OCI-LY7 (cell line): ENCODE measurements around the gene AGBL1. TPM values are rescaled to one million over a fixed set of nuclear protein-coding genes. Genes with fewer than 3 reads are reported as not detected.

Source experiments
- BruUV-seq: library from RNA; stranded (reverse); fragments of 400-500 nt; replicated peaks from 2 replicates; lab custom pipeline; 2021; lab: Mats Ljungman, UMichigan
- CTCF ChIA-PET: fragments of 300-600 bp; sonication (Branson Sonifier 250); formaldehyde crosslinking; loops from one replicate; lab custom pipeline; 2022; ENCODE audit warnings: antibody characterized with exemption; ENCODE audit not compliant: unreplicated experiment; lab: Charles Lee
- POLR2A ChIA-PET: fragments of 300-600 bp; sonication (Branson Sonifier 250); formaldehyde crosslinking; loops from one replicate; lab custom pipeline; 2022; ENCODE audit warnings: antibody characterized with exemption; lab: Charles Lee
- DNase-seq: peaks from one replicate; pipeline ENCODE4 v3.0.0-alpha.2; 2015; ENCODE audit warnings: low spot score
- H2AFZ ChIP-seq: fragments of 200-600 bp; sonication (generic), shearing (Covaris generic); 2 replicates; pipeline ENCODE4 v1.6.1; 2014; ENCODE audit warnings: mild to moderate bottlenecking, antibody characterized with exemption, low read length, moderate library complexity
- H3K27ac ChIP-seq: fragments of 200-600 bp; sonication (generic); 2 replicates; pipeline ENCODE4 v1.5.1; 2014; ENCODE audit warnings: mixed run types, low read depth, mild to moderate bottlenecking, moderate library complexity, low read length, inconsistent platforms; ENCODE audit not compliant: poor library complexity, severe bottlenecking
- H3K36me3 ChIP-seq: fragments of 200-600 bp; sonication (generic); 2 replicates; pipeline ENCODE4 v1.6.1; 2014; ENCODE audit warnings: mild to moderate bottlenecking, antibody characterized with exemption, low read length, moderate library complexity, mixed read lengths; ENCODE audit not compliant: insufficient read depth
- H3K4me1 ChIP-seq: fragments of 200-600 bp; sonication (generic); 2 replicates; pipeline ENCODE4 v1.5.1; 2014; ENCODE audit warnings: mild to moderate bottlenecking, low read length; ENCODE audit not compliant: insufficient read depth, poor library complexity, severe bottlenecking
- H3K4me2 ChIP-seq: fragments of 200-600 bp; sonication (generic); 2 replicates; pipeline ENCODE4 v1.6.1; 2014; ENCODE audit warnings: mild to moderate bottlenecking, low read length
- H3K4me3 ChIP-seq: fragments of 200-600 bp; sonication (generic); 2 replicates; pipeline ENCODE4 v1.5.1; 2014; ENCODE audit warnings: mild to moderate bottlenecking, low read depth, low read length; ENCODE audit not compliant: poor library complexity, severe bottlenecking
- H3K79me2 ChIP-seq: fragments of 200-600 bp; sonication (generic); 2 replicates; pipeline ENCODE4 v1.6.1; 2016; ENCODE audit warnings: low read depth, mild to moderate bottlenecking, low read length, moderate library complexity, mixed read lengths; ENCODE audit not compliant: insufficient read depth
- H3K9me2 ChIP-seq: fragments of 200-600 bp; sonication (generic); 2 replicates; pipeline ENCODE4 v1.6.1; 2016; ENCODE audit warnings: mild to moderate bottlenecking, low read length, mixed read lengths; ENCODE audit not compliant: insufficient read depth
- H3K9me3 ChIP-seq: fragments of 200-600 bp; sonication (generic); 2 replicates; pipeline ENCODE4 v1.6.1; 2014; ENCODE audit warnings: mild to moderate bottlenecking, mixed run types, low read length, mixed read lengths
- H4K20me1 ChIP-seq: fragments of 200-600 bp; sonication (generic); 2 replicates; pipeline ENCODE4 v1.6.1; 2014; ENCODE audit warnings: mild to moderate bottlenecking, antibody characterized with exemption, low read length, moderate library complexity, mixed read lengths; ENCODE audit not compliant: insufficient read depth
- CTCF ChIP-seq: fragments of 200-600 bp; sonication (generic); conservative IDR thresholded peaks from 2 replicates; pipeline ENCODE4 v1.5.1; 2014; ENCODE audit warnings: mild to moderate bottlenecking, antibody characterized with exemption, low read length, moderate library complexity, mixed read lengths
- EZH2phosphoT487 ChIP-seq: fragments of 200-600 bp; sonication (generic); IDR thresholded peaks from 2 replicates; pipeline ENCODE4 v1.6.1; 2018; ENCODE audit warnings: low read depth, borderline replicate concordance, mild to moderate bottlenecking, mixed run types, antibody characterized with exemption, low read length, moderate library complexity, mixed read lengths
- intact Hi-C: fragments of 100-400 bp; cut with micrococcal nuclease; formaldehyde crosslinking; loops from one replicate; pipeline ENCODE4 v1.10.0; 2022; ENCODE audit not compliant: unreplicated experiment
- total RNA-seq, 2 experiments: library from RNA; depleted of rRNA in 1 of 2; stranded (reverse); fragments of >200 nt in 1 of 2; shearing (Covaris generic) in 1 of 2; gene quantifications; 2 replicates each; pipeline ENCODE4 v1.2.3, GENCODE V29; 2014 to 2022

AGBL1 gene
- total RNA-seq, 2 experiments from 2014 or later = not detected

GRCh38 chr15:86327230-86327865 is 247.7 kb downstream of the AGBL1 start:
- Histone ChIP-seq H4K20me1 (no peaks in the 10 kb centered on the region), H2AFZ (no peak overlapping the region), H3K4me3 (no peak overlapping the region), H3K9me3 (no peaks in the 10 kb centered on the region), H3K36me3 (no peaks in the 10 kb centered on the region), H3K79me2 (no peaks in the 10 kb centered on the region), H3K4me1 (no peaks in the 10 kb centered on the region), H3K4me2 (no peak overlapping the region), H3K27ac (no peak overlapping the region), H3K9me2 (no peaks in the 10 kb centered on the region)
- POLR2A ChIA-PET = interaction anchor here (0.6 to 0.7 kb wide), 2 partner anchors 8 to 1634 kb away, joined by 3 read pairs; no protein-coding TSS in a partner anchor
- no peak for DNase-seq
- CTCF ChIA-PET = no interaction called here
- TF ChIP-seq EZH2phosphoT487 = no peak
- TF ChIP-seq CTCF = no peak
- no TSS peak for BruUV-seq
- intact Hi-C loops = no loop called here

GRCh38 chr15:86328658-86329057 is 249.0 kb downstream of the AGBL1 start:
- no peak overlapping the region for H3K4me3 ChIP-seq
- ChIA-PET CTCF (no interaction called here), POLR2A (no interaction called here)
- intact Hi-C loops = no loop called here
- no peak for TF ChIP-seq CTCF
- TF ChIP-seq EZH2phosphoT487 = no peak
- H3K36me3 ChIP-seq = no peaks in the 10 kb centered on the region
- BruUV-seq = no TSS peak
- H3K79me2 ChIP-seq = no peaks in the 10 kb centered on the region
- DNase-seq = no peak
- H2AFZ ChIP-seq = no peak overlapping the region
- no peaks in the 10 kb centered on the region for H3K9me3 ChIP-seq
- no peaks in the 10 kb centered on the region for H3K9me2 ChIP-seq
- H3K4me1 ChIP-seq = no peaks in the 10 kb centered on the region
- no peaks in the 10 kb centered on the region for H4K20me1 ChIP-seq
- H3K4me2 ChIP-seq = no peak overlapping the region
- no peak overlapping the region for H3K27ac ChIP-seq

GRCh38 chr15:86329311-86330013 is 249.8 kb downstream of the AGBL1 start:
- POLR2A ChIA-PET = no interaction called here

More at GRCh38 chr15:86329311-86330013, 249.8 kb downstream of the AGBL1 start:
- Histone ChIP-seq H3K4me2 (no peak overlapping the region), H3K9me3 (no peaks in the 10 kb centered on the region), H3K27ac (no peak overlapping the region), H2AFZ (no peak overlapping the region), H3K9me2 (no peaks in the 10 kb centered on the region), H3K79me2 (no peaks in the 10 kb centered on the region), H4K20me1 (no peaks in the 10 kb centered on the region), H3K4me3 (no peak overlapping the region), H3K36me3 (no peaks in the 10 kb centered on the region), H3K4me1 (no peaks in the 10 kb centered on the region)
- TF ChIP-seq CTCF = no peak
- TF ChIP-seq EZH2phosphoT487 = no peak
- intact Hi-C loops = no loop called here
- BruUV-seq = no TSS peak
- DNase-seq = no peak
- CTCF ChIA-PET = no interaction called here
